ENCODE measurements around the gene FNIP2.

FNIP2 gene

GRCh38 chr4:158813113-158813512 is 44.3 kb downstream of the FNIP2 start:
- DNase-seq = no peak
- Histone ChIP-seq H3K79me2 (ENCODE audit: insufficient read depth, low read length) (no peaks in the 10 kb centered on the region), H3K27me3 (ENCODE audit: insufficient read depth, low read length, poor library complexity) (no peaks in the 10 kb centered on the region), H3K36me3 (ENCODE audit: insufficient read depth, low read length) (no peaks in the 10 kb centered on the region), H3K4me2 (ENCODE audit: insufficient read depth, low read length) (no peak overlapping the region), H4K20me1 (ENCODE audit: insufficient read depth, low read length) (no peaks in the 10 kb centered on the region), H3K27ac (ENCODE audit: low read length) (no peak overlapping the region), H2AFZ (ENCODE audit: low read depth, low read length) (no peak overlapping the region), H3K4me3 (ENCODE audit: low read depth in 1 of 2, low read length in 2 of 2) (no peak overlapping the region), H3K4me1 (ENCODE audit: insufficient read depth, low read length) (no peaks in the 10 kb centered on the region), H3K9me3 (ENCODE audit: insufficient read depth, low read length, severe bottlenecking) (no peaks in the 10 kb centered on the region), H3K9ac (ENCODE audit: low read depth, low read length) (no peak overlapping the region)
- ATAC-seq (ENCODE audit: insufficient read depth, low read depth) = no peak
- no peak for TF ChIP-seq EZH2 (IDR thresholded peaks at IDR 0.05; ENCODE audit: borderline replicate concordance, low read depth, low read length, severe bottlenecking)
- TF ChIP-seq, protein P1, sequence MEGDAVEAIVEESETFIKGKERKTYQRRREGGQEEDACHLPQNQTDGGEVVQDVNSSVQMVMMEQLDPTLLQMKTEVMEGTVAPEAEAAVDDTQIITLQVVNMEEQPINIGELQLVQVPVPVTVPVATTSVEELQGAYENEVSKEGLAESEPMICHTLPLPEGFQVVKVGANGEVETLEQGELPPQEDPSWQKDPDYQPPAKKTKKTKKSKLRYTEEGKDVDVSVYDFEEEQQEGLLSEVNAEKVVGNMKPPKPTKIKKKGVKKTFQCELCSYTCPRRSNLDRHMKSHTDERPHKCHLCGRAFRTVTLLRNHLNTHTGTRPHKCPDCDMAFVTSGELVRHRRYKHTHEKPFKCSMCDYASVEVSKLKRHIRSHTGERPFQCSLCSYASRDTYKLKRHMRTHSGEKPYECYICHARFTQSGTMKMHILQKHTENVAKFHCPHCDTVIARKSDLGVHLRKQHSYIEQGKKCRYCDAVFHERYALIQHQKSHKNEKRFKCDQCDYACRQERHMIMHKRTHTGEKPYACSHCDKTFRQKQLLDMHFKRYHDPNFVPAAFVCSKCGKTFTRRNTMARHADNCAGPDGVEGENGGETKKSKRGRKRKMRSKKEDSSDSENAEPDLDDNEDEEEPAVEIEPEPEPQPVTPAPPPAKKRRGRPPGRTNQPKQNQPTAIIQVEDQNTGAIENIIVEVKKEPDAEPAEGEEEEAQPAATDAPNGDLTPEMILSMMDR (IDR thresholded peaks at IDR 0.05; ENCODE audit: borderline replicate concordance, extremely low read depth, low read length, poor library complexity, severe bottlenecking) = no peak

- no peak overlapping the region for H3K4me2 ChIP-seq (ENCODE audit: insufficient read depth, low read length)
- H4K20me1 ChIP-seq (ENCODE audit: insufficient read depth, low read length) = no peaks in the 10 kb centered on the region
- H3K9ac ChIP-seq (ENCODE audit: low read depth, low read length) = no peak overlapping the region
- TF ChIP-seq, protein P1 (IDR thresholded peaks at IDR 0.05; ENCODE audit: borderline replicate concordance, extremely low read depth, low read length, poor library complexity, severe bottlenecking) = no peak
- TF ChIP-seq EZH2 (IDR thresholded peaks at IDR 0.05; ENCODE audit: borderline replicate concordance, low read depth, low read length, severe bottlenecking) = no peak
- no peaks in the 10 kb centered on the region for H3K4me1 ChIP-seq (ENCODE audit: insufficient read depth, low read length)
- H3K4me3 ChIP-seq (ENCODE audit: low read depth in 1 of 2, low read length in 2 of 2) = no peak overlapping the region
- ATAC-seq (ENCODE audit: insufficient read depth, low read depth) (no peak), DNase-seq (no peak)
- no peak overlapping the region for H3K27ac ChIP-seq (ENCODE audit: low read length)
- H3K36me3 ChIP-seq (ENCODE audit: insufficient read depth, low read length) = no peaks in the 10 kb centered on the region
- no peak overlapping the region for H2AFZ ChIP-seq (ENCODE audit: low read depth, low read length)
- no peaks in the 10 kb centered on the region for H3K9me3 ChIP-seq (ENCODE audit: insufficient read depth, low read length, severe bottlenecking)
- no peaks in the 10 kb centered on the region for H3K27me3 ChIP-seq (ENCODE audit: insufficient read depth, low read length, poor library complexity)
- H3K79me2 ChIP-seq (ENCODE audit: insufficient read depth, low read length) = no peaks in the 10 kb centered on the region
These were observed 45.4 kb downstream of the FNIP2 start for GRCh38 chr4:158814207-158814606.

- Histone ChIP-seq H3K27ac (ENCODE audit: low read length) (no peak overlapping the region), H3K9ac (ENCODE audit: low read depth, low read length) (no peak overlapping the region), H4K20me1 (ENCODE audit: insufficient read depth, low read length) (no peaks in the 10 kb centered on the region), H3K27me3 (ENCODE audit: insufficient read depth, low read length, poor library complexity) (no peaks in the 10 kb centered on the region), H3K4me1 (ENCODE audit: insufficient read depth, low read length) (no peaks in the 10 kb centered on the region), H2AFZ (ENCODE audit: low read depth, low read length) (no peak overlapping the region), H3K4me2 (ENCODE audit: insufficient read depth, low read length) (no peak overlapping the region), H3K36me3 (ENCODE audit: insufficient read depth, low read length) (no peaks in the 10 kb centered on the region), H3K79me2 (ENCODE audit: insufficient read depth, low read length) (no peaks in the 10 kb centered on the region), H3K9me3 (ENCODE audit: insufficient read depth, low read length, severe bottlenecking) (no peaks in the 10 kb centered on the region), H3K4me3 (ENCODE audit: low read depth in 1 of 2, low read length in 2 of 2) (no peak overlapping the region)
- ATAC-seq (ENCODE audit: insufficient read depth, low read depth) = no peak
- no peak for DNase-seq
- TF ChIP-seq, protein P1 (IDR thresholded peaks at IDR 0.05; ENCODE audit: borderline replicate concordance, extremely low read depth, low read length, poor library complexity, severe bottlenecking) = no peak
- no peak for TF ChIP-seq EZH2 (IDR thresholded peaks at IDR 0.05; ENCODE audit: borderline replicate concordance, low read depth, low read length, severe bottlenecking)
These were observed 46.0 kb downstream of the FNIP2 start for GRCh38 chr4:158814636-158815330.
